ENCODE measurements around the gene PDZD8. TPM values are rescaled to one million over a fixed set of nuclear protein-coding genes. Genes with fewer than 3 reads are reported as not detected.

The PDZD8 gene
- total and polyA plus RNA-seq, 2 donors (not counting 1 experiment from before 2014, with no cell fraction given): 15.4 to 34.6 TPM

DNA sequence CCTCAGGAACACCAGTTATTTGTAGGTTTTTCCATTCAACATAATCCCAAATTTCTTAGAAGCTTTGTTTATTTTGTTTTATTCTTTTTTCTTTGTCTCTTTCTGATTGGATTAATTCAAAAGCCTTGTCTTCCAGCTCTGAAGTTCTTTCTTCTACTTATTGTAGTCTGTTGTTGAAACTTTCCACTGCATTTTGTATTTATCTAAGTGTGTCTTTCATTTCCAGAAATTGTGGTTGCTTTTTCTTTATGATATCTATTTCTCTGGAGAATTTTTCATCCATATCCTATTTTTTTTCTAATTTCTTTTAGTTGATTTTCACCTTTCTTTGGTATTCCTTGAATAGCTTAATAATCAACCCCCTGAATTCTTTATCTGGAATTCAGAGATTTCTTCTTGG lies 75.8 kb downstream of the PDZD8 start:
- Histone ChIP-seq H2AFZ (ENCODE audit: low read length) (no peak overlapping the region), H3K36me3 (ENCODE audit: control insufficient read depth, insufficient read depth, low read length) (no peaks in the 10 kb centered on the region), H3K9me3 (ENCODE audit: control insufficient read depth, insufficient read depth, low read depth, low read length) (no peaks in the 10 kb centered on the region), H3K27ac (ENCODE audit: insufficient read depth, low read length) (no peak overlapping the region), H3K4me1 (ENCODE audit: control insufficient read depth, extremely low read depth, insufficient read depth, low read length) (no peaks in the 10 kb centered on the region), H3K4me3 (replicated peaks in 1 of 4; ENCODE audit: control extremely low read depth in 1 of 4, insufficient read depth in 1 of 4, low read depth in 3 of 4, low read length in 4 of 4) (no peak overlapping the region), H3K4me2 (ENCODE audit: extremely low read depth, insufficient read depth, low read length) (no peak overlapping the region), H3K9ac (ENCODE audit: insufficient read depth, low read length) (no peak overlapping the region), H3K27me3 (ENCODE audit: control insufficient read depth, insufficient read depth, low read length) (no peaks in the 10 kb centered on the region), H4K20me1 (ENCODE audit: control insufficient read depth, extremely low read depth, insufficient read depth, low read length) (peaks cover 2% of the 10 kb centered on the region), H3K79me2 (ENCODE audit: control insufficient read depth, insufficient read depth, low read length) (no peaks in the 10 kb centered on the region)
- no peak for TF ChIP-seq EZH2 (IDR thresholded peaks at IDR 0.05; ENCODE audit: low read length, missing control alignments)
- TF ChIP-seq, protein P1, sequence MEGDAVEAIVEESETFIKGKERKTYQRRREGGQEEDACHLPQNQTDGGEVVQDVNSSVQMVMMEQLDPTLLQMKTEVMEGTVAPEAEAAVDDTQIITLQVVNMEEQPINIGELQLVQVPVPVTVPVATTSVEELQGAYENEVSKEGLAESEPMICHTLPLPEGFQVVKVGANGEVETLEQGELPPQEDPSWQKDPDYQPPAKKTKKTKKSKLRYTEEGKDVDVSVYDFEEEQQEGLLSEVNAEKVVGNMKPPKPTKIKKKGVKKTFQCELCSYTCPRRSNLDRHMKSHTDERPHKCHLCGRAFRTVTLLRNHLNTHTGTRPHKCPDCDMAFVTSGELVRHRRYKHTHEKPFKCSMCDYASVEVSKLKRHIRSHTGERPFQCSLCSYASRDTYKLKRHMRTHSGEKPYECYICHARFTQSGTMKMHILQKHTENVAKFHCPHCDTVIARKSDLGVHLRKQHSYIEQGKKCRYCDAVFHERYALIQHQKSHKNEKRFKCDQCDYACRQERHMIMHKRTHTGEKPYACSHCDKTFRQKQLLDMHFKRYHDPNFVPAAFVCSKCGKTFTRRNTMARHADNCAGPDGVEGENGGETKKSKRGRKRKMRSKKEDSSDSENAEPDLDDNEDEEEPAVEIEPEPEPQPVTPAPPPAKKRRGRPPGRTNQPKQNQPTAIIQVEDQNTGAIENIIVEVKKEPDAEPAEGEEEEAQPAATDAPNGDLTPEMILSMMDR (conservative IDR thresholded peaks at IDR 0.05 in 1 of 2, IDR thresholded peaks at IDR 0.05 in 1 of 2; ENCODE audit: low read depth in 1 of 2, low read length in 2 of 2): no peak
- no peak for DNase-seq (ENCODE audit: low read depth in 2 of 2)

DNA sequence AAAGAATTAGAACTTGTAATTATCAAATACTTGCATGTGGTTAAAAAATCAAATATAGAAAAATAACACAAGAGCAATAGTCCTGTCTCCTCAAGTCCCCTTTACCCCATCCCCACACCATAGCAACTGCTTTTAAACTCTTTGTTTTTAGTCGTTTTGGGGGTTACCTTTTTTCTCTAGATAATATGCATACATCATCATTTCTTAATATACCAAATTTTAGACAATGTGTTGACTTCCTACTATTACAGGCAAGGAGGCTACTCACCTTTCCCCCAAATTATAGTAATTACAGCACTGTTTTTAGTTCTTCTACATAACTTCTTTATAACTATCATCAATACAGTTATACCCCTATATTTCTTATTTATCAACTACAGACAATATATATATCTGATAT lies 77.0 kb downstream of the PDZD8 start:
- Histone ChIP-seq H3K4me1 (ENCODE audit: control insufficient read depth, extremely low read depth, insufficient read depth, low read length) (no peaks in the 10 kb centered on the region), H2AFZ (ENCODE audit: low read length) (no peak overlapping the region), H3K9ac (ENCODE audit: insufficient read depth, low read length) (no peak overlapping the region), H3K4me2 (ENCODE audit: extremely low read depth, insufficient read depth, low read length) (no peak overlapping the region), H3K79me2 (ENCODE audit: control insufficient read depth, insufficient read depth, low read length) (no peaks in the 10 kb centered on the region), H3K9me3 (ENCODE audit: control insufficient read depth, insufficient read depth, low read depth, low read length) (no peaks in the 10 kb centered on the region), H3K27ac (ENCODE audit: insufficient read depth, low read length) (no peak overlapping the region), H4K20me1 (ENCODE audit: control insufficient read depth, extremely low read depth, insufficient read depth, low read length) (peaks cover 2% of the 10 kb centered on the region), H3K36me3 (ENCODE audit: control insufficient read depth, insufficient read depth, low read length) (no peaks in the 10 kb centered on the region), H3K27me3 (ENCODE audit: control insufficient read depth, insufficient read depth, low read length) (no peaks in the 10 kb centered on the region), H3K4me3 (replicated peaks in 1 of 4; ENCODE audit: control extremely low read depth in 1 of 4, insufficient read depth in 1 of 4, low read depth in 3 of 4, low read length in 4 of 4) (no peak overlapping the region)
- DNase-seq (ENCODE audit: low read depth in 2 of 2): no peak
- TF ChIP-seq, protein P1 (conservative IDR thresholded peaks at IDR 0.05 in 1 of 2, IDR thresholded peaks at IDR 0.05 in 1 of 2; ENCODE audit: low read depth in 1 of 2, low read length in 2 of 2): no peak

DNA sequence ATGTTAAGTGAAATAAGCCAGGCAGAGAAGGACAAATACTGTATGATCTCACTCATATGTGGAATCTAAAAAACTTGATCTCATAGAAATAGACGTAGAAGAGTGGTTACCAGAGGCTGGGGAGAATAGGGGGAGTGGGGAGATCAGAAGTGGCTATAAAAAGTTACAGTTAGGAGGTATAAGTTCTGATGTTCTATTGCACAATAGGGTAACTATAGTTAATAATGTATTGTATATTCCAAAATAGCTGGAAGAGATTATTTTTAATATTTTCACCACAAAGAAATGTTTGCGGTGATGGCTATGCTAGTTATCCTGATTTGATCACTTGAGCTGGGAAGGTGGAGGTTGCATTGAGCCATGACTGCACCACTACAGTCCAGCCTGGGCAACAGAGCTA lies 80.5 kb downstream of the PDZD8 start:
- H3K9me3 ChIP-seq (ENCODE audit: control insufficient read depth, insufficient read depth, low read depth, low read length): no peaks in the 10 kb centered on the region
- no peaks in the 10 kb centered on the region for H3K36me3 ChIP-seq (ENCODE audit: control insufficient read depth, insufficient read depth, low read length)
- TF ChIP-seq, protein P1 (conservative IDR thresholded peaks at IDR 0.05 in 1 of 2, IDR thresholded peaks at IDR 0.05 in 1 of 2; ENCODE audit: low read depth in 1 of 2, low read length in 2 of 2): no peak
- TF ChIP-seq EZH2 (IDR thresholded peaks at IDR 0.05; ENCODE audit: low read length, missing control alignments): no peak
- no peak overlapping the region for H3K4me3 ChIP-seq (replicated peaks in 1 of 4; ENCODE audit: control extremely low read depth in 1 of 4, insufficient read depth in 1 of 4, low read depth in 3 of 4, low read length in 4 of 4)
- no peak overlapping the region for H3K9ac ChIP-seq (ENCODE audit: insufficient read depth, low read length)
- H3K79me2 ChIP-seq (ENCODE audit: control insufficient read depth, insufficient read depth, low read length): no peaks in the 10 kb centered on the region
- H3K27me3 ChIP-seq (ENCODE audit: control insufficient read depth, insufficient read depth, low read length): no peaks in the 10 kb centered on the region
- no peak overlapping the region for H2AFZ ChIP-seq (ENCODE audit: low read length)
- H3K27ac ChIP-seq (ENCODE audit: insufficient read depth, low read length): no peak overlapping the region
- no peaks in the 10 kb centered on the region for H3K4me1 ChIP-seq (ENCODE audit: control insufficient read depth, extremely low read depth, insufficient read depth, low read length)
- no peak overlapping the region for H3K4me2 ChIP-seq (ENCODE audit: extremely low read depth, insufficient read depth, low read length)
- DNase-seq (ENCODE audit: low read depth in 2 of 2): no peak
- H4K20me1 ChIP-seq (ENCODE audit: control insufficient read depth, extremely low read depth, insufficient read depth, low read length): peaks cover 2% of the 10 kb centered on the region

All from fibroblast of lung (primary cell).